Loucy (cell line): ENCODE results near the gene UBE2O.

Source experiments
- H2AFZ ChIP-seq: fragments of 200-600 bp; sonication (generic); 2 replicates; pipeline ENCODE4 v1.6.0; 2016; ENCODE audit warnings: antibody characterized with exemption, mild to moderate bottlenecking, low read length, moderate library complexity
- H3F3A ChIP-seq: fragments of 200-600 bp; 2 replicates; pipeline ENCODE4 v1.6.0; 2016; ENCODE audit warnings: antibody characterized with exemption, low read depth, mild to moderate bottlenecking
- H3K27me3 ChIP-seq: fragments of 200-600 bp; sonication (generic); 2 replicates; pipeline ENCODE4 v1.6.1; 2014; ENCODE audit warnings: low read length, mild to moderate bottlenecking; ENCODE audit not compliant: insufficient read depth, poor library complexity, severe bottlenecking
- H3K36me3 ChIP-seq: fragments of 200-600 bp; sonication (generic); 2 replicates; pipeline ENCODE4 v1.6.1; 2016; ENCODE audit warnings: low read length; ENCODE audit not compliant: insufficient read depth
- H3K4me1 ChIP-seq: fragments of 200-600 bp; sonication (generic); 2 replicates; pipeline ENCODE4 v1.5.1; 2014; ENCODE audit warnings: low read length, mild to moderate bottlenecking; ENCODE audit not compliant: insufficient read depth, poor library complexity, severe bottlenecking
- H3K4me2 ChIP-seq: fragments of 200-600 bp; sonication (generic); 2 replicates; pipeline ENCODE4 v1.6.0; 2014; ENCODE audit warnings: antibody characterized with exemption, low read length, low read depth, mild to moderate bottlenecking; ENCODE audit not compliant: poor library complexity, severe bottlenecking
- H3K4me3 ChIP-seq: fragments of 200-600 bp; sonication (generic); 2 replicates; pipeline ENCODE4 v1.5.1; 2014; ENCODE audit warnings: low read length, mild to moderate bottlenecking, mixed read lengths; ENCODE audit not compliant: poor library complexity, severe bottlenecking
- H3K79me2 ChIP-seq: fragments of 200-600 bp; sonication (generic); 2 replicates; pipeline ENCODE4 v1.6.1; 2014; ENCODE audit warnings: low read length; ENCODE audit not compliant: insufficient read depth
- H3K9ac ChIP-seq: fragments of 200-600 bp; sonication (generic); 2 replicates; pipeline ENCODE4 v1.6.0; 2014; ENCODE audit warnings: mild to moderate bottlenecking, low read depth, low read length, moderate library complexity; ENCODE audit not compliant: poor library complexity, severe bottlenecking
- H3K9me2 ChIP-seq: fragments of 200-600 bp; sonication (generic); replicated peaks from 2 replicates; pipeline ENCODE4 v1.6.1; 2016; ENCODE audit warnings: low read depth, low read length, mixed read lengths
- H3K9me3 ChIP-seq: fragments of 200-600 bp; sonication (generic); 2 replicates; pipeline ENCODE4 v1.6.1; 2014; ENCODE audit warnings: mild to moderate bottlenecking, antibody characterized with exemption, low read length, low read depth; ENCODE audit not compliant: insufficient read depth
- H4K20me1 ChIP-seq: fragments of 200-600 bp; sonication (generic); 2 replicates; pipeline ENCODE4 v1.6.0; 2014; ENCODE audit warnings: antibody characterized with exemption, low read length, mild to moderate bottlenecking; ENCODE audit not compliant: insufficient read depth, poor library complexity, severe bottlenecking
- EZH2phosphoT487 ChIP-seq: fragments of 200-600 bp; IDR thresholded peaks from 2 replicates; pipeline ENCODE4 v1.6.1; 2018; ENCODE audit warnings: antibody characterized with exemption, mild to moderate bottlenecking, moderate library complexity, borderline replicate concordance
- TF ChIP-seq, protein P1 (sequence below): fragments of 200-600 bp; sonication (generic); conservative IDR thresholded peaks from 2 replicates; pipeline ENCODE4 v1.5.1; 2014; ENCODE audit warnings: mild to moderate bottlenecking, antibody characterized with exemption, low read length

The UBE2O gene

DNA sequence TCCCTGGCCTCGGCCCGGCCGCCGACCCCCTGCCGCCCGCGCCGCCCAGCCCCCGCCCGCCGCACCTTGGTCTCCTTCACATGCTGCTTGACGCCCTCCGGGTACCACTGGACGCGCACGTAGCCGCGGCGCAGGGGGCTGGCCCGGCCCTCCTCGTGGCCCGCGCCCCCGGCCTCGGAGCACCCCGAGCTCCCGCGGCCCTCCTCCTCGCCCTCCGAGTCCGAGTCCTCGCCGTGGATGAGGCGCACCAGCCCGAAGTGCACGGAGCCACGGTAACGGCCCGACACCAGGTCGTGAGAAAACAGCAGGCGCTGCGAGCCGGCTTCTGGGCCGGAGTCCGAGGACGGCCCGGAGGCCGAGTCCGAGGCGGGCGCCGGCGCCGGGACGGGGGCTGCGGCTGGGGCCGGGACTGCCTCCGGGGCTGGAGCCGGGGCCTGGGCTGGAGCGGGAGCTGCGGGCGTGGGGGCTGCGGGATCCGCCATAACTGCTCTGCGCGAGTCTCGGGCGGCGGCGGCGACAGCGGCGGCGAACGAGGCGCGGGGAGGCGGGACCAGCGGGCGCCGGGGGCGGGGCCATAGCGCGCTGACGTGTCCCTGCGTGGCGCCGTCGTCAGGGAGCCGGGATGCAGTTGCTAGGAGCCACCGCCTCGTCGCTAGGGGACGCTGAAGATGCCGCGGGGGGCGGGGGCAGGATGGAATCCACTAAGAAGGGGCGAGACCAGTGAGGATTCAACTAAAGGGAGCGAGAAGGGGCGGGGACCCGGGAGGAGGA lies at the start of gene UBE2O:
Gene UBE2O, minus strand, starts transcription at position 493 of the 771 bp plus-strand sequence. Its CDS starts 11 bp downstream, at position 482.
- H3K4me1 ChIP-seq, result peaks cover 36% of the 10 kb centered on the region
- TF ChIP-seq EZH2phosphoT487, result no peak
- TF ChIP-seq, protein P1, sequence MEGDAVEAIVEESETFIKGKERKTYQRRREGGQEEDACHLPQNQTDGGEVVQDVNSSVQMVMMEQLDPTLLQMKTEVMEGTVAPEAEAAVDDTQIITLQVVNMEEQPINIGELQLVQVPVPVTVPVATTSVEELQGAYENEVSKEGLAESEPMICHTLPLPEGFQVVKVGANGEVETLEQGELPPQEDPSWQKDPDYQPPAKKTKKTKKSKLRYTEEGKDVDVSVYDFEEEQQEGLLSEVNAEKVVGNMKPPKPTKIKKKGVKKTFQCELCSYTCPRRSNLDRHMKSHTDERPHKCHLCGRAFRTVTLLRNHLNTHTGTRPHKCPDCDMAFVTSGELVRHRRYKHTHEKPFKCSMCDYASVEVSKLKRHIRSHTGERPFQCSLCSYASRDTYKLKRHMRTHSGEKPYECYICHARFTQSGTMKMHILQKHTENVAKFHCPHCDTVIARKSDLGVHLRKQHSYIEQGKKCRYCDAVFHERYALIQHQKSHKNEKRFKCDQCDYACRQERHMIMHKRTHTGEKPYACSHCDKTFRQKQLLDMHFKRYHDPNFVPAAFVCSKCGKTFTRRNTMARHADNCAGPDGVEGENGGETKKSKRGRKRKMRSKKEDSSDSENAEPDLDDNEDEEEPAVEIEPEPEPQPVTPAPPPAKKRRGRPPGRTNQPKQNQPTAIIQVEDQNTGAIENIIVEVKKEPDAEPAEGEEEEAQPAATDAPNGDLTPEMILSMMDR, result peak; percentile 48
- no peaks in the 10 kb centered on the region for H3K27me3 ChIP-seq
- H4K20me1 ChIP-seq, result peaks cover 46% of the 10 kb centered on the region
- H3K79me2 ChIP-seq, result peaks cover 51% of the 10 kb centered on the region
- no peaks in the 10 kb centered on the region for H3F3A ChIP-seq
- H3K9me3 ChIP-seq, result no peaks in the 10 kb centered on the region
- H3K4me3 ChIP-seq, result peak within 1 kb of the TSS; percentile 95
- H3K9me2 ChIP-seq, result no peaks in the 10 kb centered on the region
- H3K4me2 ChIP-seq, result peak within 1 kb of the TSS; percentile 90
- H3K9ac ChIP-seq, result peak within 1 kb of the TSS; percentile 87
- peak within 1 kb of the TSS; percentile 92 for H2AFZ ChIP-seq
- H3K36me3 ChIP-seq, result no peaks in the 10 kb centered on the region

GRCh38 chr17:76501827-76502307 lies 48.9 kb upstream of the UBE2O start:
- Histone ChIP-seq H3K4me3 (peak overlapping the region; percentile 81), H3K4me2 (peak overlapping the region; percentile 70), H3K79me2 (no peaks in the 10 kb centered on the region), H3K27me3 (no peaks in the 10 kb centered on the region), H3K9ac (peak overlapping the region; percentile 43), H3F3A (no peaks in the 10 kb centered on the region), H4K20me1 (no peaks in the 10 kb centered on the region), H3K9me2 (no peaks in the 10 kb centered on the region), H2AFZ (peak overlapping the region; percentile 11; the same call in 1 of the 2 replicates), H3K4me1 (peaks cover 35% of the 10 kb centered on the region), H3K9me3 (no peaks in the 10 kb centered on the region), H3K36me3 (no peaks in the 10 kb centered on the region)
- TF ChIP-seq, protein P1, result no peak
- TF ChIP-seq EZH2phosphoT487, result no peak

DNA sequence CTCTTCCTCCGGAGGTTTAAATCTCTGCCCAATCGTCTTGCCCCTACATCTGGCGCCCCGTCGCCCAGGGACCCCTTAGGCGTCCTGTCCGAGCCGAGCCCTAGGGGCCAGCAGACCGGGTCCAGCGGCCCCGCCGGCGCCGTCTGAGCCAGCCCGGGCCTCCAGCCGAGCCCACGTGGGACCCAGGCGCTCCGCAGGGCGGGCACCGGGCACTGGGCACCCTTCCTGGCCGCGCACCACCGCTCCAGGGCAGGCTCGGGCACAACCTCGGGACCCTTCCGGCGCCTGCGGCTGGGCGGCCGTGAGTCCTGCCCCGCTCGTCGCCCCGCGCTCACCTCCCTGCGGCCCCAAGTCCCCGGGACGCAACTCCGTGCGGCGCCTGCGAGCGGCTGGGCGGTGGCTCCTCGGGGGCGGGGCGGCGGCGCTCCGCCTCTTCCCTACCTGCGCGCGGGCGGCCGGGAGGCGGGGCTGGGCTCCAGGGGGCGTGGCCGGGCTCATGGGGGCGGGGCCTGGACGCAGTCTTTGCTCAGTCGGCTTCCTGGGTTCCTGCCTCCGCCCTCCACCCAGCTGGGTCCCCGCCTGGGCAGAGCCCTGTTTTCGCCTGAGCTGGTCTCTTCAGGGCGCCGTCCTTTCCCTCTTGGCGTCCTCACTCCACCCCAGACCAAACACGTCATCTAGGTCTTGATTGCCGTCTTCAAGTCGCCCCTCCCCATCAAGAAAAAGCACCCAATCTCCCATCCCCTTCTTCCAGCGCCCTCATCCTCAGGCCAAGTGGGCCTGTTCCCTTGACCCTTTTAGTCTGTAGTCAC lies 48.3 kb upstream of the UBE2O start, which contains the start of gene RHBDF2:
Gene RHBDF2, minus strand, starts transcription at position 406 of the 809 bp plus-strand sequence. CDS start 19,899 bp downstream, outside the sequence.
- Histone ChIP-seq H3K4me1 (peaks cover 31% of the 10 kb centered on the region), H3K9me2 (no peaks in the 10 kb centered on the region), H3K4me2 (peak within 1 kb of the TSS; percentile 70), H3K27me3 (no peaks in the 10 kb centered on the region), H2AFZ (peak within 1 kb of the TSS; percentile 88; the same call in 1 of the 2 replicates), H3K79me2 (no peaks in the 10 kb centered on the region), H3K9ac (peak within 1 kb of the TSS; percentile 54), H3K9me3 (no peaks in the 10 kb centered on the region), H3K36me3 (no peaks in the 10 kb centered on the region), H3F3A (no peaks in the 10 kb centered on the region), H3K4me3 (peak within 1 kb of the TSS; percentile 81), H4K20me1 (no peaks in the 10 kb centered on the region)
- no peak for TF ChIP-seq EZH2phosphoT487
- TF ChIP-seq, protein P1, result no peak
